BJ (cell line): ENCODE results near the gene PIK3R1. TPM values are rescaled to one million over a fixed set of nuclear protein-coding genes. Genes with fewer than 3 reads are reported as not detected.

Source experiments
- CTCF ChIA-PET: fragments of 350-600 bp; formaldehyde crosslinking; extraction: SDS; loops from one replicate; lab custom pipeline; 2021; ENCODE audit warnings: antibody characterized with exemption, inconsistent platforms; lab: Yijun Ruan, JAX
- POLR2A ChIA-PET: fragments of 300-600 bp; sonication (Branson Sonifier 250); formaldehyde crosslinking; extraction: SDS; loops from one replicate; lab custom pipeline; 2021; ENCODE audit warnings: antibody characterized with exemption; lab: Charles Lee
- DNase-seq: peaks from one replicate; pipeline ENCODE4 v3.0.0-alpha.2; 2011; ENCODE audit warnings: low read depth
- H3K27me3 ChIP-seq: 2 replicates; pipeline ENCODE4 v1.6.0; 2011; ENCODE audit warnings: low read length; ENCODE audit not compliant: control insufficient read depth, insufficient read depth
- H3K36me3 ChIP-seq: 2 replicates; pipeline ENCODE4 v1.5.1; 2011; ENCODE audit warnings: low read length; ENCODE audit not compliant: control insufficient read depth, insufficient read depth
- H3K4me3 ChIP-seq: 2 replicates; pipeline ENCODE4 v1.5.1; 2011; ENCODE audit warnings: low read depth, mild to moderate bottlenecking, control low read depth, low read length
- polyA plus RNA-seq: library from polyadenylated mRNA; depleted of rRNA; stranded (reverse); fragments of >200 nt; gene quantifications from 2 replicates; pipeline ENCODE4 v1.2.3, GENCODE V29; 2011
- TF ChIP-seq, protein P1 (sequence below): IDR thresholded peaks from 2 replicates; pipeline ENCODE4 v1.5.1; 2011; ENCODE audit warnings: low read depth, mild to moderate bottlenecking, control low read depth, inconsistent platforms, low read length, moderate library complexity; ENCODE audit not compliant: insufficient read depth

PIK3R1 gene
- polyA plus RNA-seq, 1 experiment: 11.8 TPM

DNA sequence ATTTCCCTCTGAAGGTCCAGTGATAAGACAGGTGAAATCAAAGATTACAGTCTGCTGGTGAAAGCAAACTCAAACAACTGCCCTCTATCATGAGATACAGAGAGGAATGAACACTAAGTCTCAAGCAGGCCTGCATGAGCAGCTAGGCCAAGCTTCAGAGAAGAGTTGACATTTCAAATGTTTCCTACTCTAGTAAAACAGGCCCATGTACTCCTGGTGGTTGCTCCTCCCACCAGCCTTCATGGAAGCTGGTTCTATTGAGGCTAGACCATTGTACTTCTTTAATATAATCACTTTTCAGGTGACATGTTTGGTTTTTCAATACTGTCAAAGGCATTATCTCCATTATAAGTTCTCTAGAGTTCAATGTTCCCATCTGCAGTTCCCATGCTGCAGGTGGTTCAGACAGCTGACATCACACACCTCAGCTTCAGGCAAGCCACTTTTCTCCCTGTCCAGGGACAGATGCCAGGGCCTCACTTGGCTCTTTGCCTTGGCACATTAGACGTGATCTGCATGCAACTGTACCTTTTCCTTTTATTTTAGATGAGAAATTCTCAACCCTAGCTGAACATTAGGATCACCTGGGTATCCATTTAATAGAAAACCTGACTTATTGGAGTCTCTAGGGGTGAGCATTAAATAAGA is 89.8 kb downstream of the PIK3R1 start:
- no peaks in the 10 kb centered on the region; the same call in 1 of the 2 replicates for H3K36me3 ChIP-seq
- CTCF ChIA-PET: no interaction called here
- DNase-seq: no peak
- H3K27me3 ChIP-seq: no peaks in the 10 kb centered on the region
- POLR2A ChIA-PET: no interaction called here
- TF ChIP-seq, protein P1, sequence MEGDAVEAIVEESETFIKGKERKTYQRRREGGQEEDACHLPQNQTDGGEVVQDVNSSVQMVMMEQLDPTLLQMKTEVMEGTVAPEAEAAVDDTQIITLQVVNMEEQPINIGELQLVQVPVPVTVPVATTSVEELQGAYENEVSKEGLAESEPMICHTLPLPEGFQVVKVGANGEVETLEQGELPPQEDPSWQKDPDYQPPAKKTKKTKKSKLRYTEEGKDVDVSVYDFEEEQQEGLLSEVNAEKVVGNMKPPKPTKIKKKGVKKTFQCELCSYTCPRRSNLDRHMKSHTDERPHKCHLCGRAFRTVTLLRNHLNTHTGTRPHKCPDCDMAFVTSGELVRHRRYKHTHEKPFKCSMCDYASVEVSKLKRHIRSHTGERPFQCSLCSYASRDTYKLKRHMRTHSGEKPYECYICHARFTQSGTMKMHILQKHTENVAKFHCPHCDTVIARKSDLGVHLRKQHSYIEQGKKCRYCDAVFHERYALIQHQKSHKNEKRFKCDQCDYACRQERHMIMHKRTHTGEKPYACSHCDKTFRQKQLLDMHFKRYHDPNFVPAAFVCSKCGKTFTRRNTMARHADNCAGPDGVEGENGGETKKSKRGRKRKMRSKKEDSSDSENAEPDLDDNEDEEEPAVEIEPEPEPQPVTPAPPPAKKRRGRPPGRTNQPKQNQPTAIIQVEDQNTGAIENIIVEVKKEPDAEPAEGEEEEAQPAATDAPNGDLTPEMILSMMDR: no peak
- H3K4me3 ChIP-seq: no peak overlapping the region

DNA sequence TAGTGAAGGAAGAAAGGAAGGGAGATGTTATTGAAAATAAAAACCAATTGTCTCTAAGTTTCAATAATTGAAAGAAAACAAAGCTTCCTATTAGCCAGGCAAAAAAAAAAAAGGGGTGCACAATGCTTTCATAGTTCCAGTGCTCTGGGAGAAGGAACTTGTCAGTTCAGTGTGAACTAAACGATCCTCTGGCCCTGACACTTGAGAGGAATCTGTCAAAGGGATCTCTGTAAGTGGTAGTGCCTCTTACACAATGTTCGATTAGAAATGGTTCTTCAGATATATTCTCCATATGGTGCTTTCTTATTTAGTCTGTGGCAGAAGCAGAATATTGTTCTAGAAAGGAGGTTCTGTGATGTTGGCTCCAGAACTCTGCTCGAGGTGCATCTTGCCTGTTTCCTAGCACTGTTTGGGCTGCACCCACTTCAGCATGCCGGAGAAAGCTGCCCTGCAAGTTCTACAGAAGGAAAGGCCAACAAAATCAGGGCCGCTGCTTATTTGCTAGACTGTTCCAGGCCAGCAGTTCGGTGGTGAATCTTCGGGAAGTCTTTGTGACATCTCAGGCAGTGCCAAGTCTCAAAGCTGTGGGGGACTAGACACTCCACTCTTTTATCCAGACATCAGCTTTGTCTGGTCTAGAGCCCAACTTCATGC is 90.9 kb downstream of the PIK3R1 start:
- Histone ChIP-seq H3K36me3 (no peaks in the 10 kb centered on the region; the same call in 1 of the 2 replicates), H3K4me3 (no peak overlapping the region), H3K27me3 (no peaks in the 10 kb centered on the region)
- TF ChIP-seq, protein P1: no peak
- POLR2A ChIA-PET: no interaction called here
- no peak for DNase-seq
- CTCF ChIA-PET: no interaction called here

DNA sequence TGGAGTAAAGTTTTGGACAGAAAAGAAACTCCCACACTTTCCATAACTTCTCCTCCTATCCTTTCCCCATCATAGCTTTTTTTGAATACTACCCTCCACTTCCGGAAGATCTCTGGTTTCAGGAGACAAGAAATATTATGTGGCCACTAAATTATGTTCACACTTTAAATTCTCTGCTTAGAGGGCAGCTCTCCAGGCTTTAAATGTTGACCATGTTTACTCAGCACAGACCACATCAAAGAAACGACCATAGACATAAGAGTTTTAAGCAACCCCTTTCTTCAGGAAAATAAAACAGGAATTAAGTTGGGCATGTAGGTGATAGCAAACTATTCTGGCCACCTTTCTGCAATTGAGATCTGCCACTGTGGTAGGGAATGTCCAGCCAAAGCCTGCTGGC is 97.8 kb downstream of the PIK3R1 start:
- POLR2A ChIA-PET: no interaction called here
- no peak overlapping the region for H3K4me3 ChIP-seq

DNA sequence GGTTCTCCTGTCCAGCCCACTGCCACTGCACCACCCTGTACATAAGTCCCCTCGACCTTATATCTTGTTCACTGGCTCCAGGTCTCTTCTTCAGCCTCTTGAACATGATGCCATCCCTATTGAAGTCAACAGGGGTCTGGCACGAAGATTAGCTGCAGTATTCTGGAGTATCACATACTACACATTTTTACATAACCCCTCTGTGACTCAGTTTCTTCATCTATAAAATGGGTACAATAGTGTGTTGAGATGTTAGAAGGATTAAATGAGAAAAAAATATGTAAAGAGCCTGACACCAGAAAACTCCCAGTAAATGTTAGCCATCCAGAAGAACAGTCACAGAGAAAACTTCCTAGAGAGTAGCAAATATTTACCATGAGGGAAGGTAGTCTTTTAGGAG is 98.9 kb downstream of the PIK3R1 start:
- ChIA-PET CTCF (interaction anchor here (1.1 kb wide), 1 partner anchor 28 kb away, joined by 3 read pairs; no protein-coding TSS in a partner anchor), POLR2A (no interaction called here)
- Histone ChIP-seq H3K27me3 (no peaks in the 10 kb centered on the region), H3K4me3 (no peak overlapping the region), H3K36me3 (no peaks in the 10 kb centered on the region)
- no peak for DNase-seq
- TF ChIP-seq, protein P1: no peak

More for the DNA sequence above, 97.8 kb downstream of the PIK3R1 start:
- Histone ChIP-seq H3K27me3 (no peaks in the 10 kb centered on the region), H3K36me3 (no peaks in the 10 kb centered on the region)
- no peak for DNase-seq
- TF ChIP-seq, protein P1: no peak
- CTCF ChIA-PET: interaction anchor here (1.1 to 1.9 kb wide), 2 partner anchors 11 to 27 kb away, joined by 3 to 6 read pairs; no protein-coding TSS in a partner anchor

DNA sequence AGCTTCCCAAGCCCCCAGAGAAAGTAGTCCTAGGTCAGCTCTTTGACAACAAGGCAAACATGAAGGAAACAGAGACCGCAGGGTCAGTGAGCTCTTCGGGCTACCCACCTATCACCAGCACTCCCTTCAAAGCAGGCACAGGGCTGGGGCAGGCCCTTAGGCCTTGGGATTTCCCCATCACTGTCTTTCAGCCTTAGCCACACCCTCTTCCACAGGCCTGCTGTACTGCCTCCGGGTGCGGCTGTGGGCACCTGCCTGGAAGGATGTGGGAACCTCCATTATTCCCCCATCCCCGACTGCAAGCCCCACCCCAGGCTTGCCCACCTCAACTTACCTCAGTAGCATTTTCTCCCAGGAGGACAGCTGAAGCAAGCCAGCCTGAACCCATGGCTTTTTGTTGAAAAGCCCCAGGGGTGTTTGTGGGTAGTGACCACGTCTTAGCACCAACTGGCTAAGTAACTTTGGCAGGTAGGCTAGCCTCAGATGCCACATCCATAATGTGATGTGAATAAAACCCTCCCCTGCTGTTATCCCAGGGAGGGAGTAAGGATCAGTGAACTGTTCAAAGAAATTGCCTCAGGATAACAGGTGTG is 100.2 kb downstream of the PIK3R1 start:
- no peaks in the 10 kb centered on the region for H3K36me3 ChIP-seq
- TF ChIP-seq, protein P1: no peak
- H3K4me3 ChIP-seq: no peak overlapping the region
- CTCF ChIA-PET: interaction anchor here (1.3 kb wide), 1 partner anchor 17 kb away, joined by 3 read pairs; no protein-coding TSS in a partner anchor
- no peak for DNase-seq
- H3K27me3 ChIP-seq: no peaks in the 10 kb centered on the region
- POLR2A ChIA-PET: no interaction called here
